Activated CD4-positive, alpha-beta T cell treated with anti-CD3 and anti-CD28 coated beads for 4 hours (primary cell): ENCODE measurements around the gene SLC20A1.

Experiments
- DNase-seq, 2 donors: peaks; one replicate each; pipeline ENCODE4 v3.0.0-alpha.2; 2020

The SLC20A1 gene

GRCh38 chr2:112712465-112712864 lies 66.7 kb downstream of the SLC20A1 start:
- no peak for DNase-seq

- DNase-seq: peak; percentile 45 to 49
Measured at GRCh38 chr2:112712903-112713584, 67.3 kb downstream of the SLC20A1 start.
